ENCODE data around the gene AP1AR.

The AP1AR gene, protein sequence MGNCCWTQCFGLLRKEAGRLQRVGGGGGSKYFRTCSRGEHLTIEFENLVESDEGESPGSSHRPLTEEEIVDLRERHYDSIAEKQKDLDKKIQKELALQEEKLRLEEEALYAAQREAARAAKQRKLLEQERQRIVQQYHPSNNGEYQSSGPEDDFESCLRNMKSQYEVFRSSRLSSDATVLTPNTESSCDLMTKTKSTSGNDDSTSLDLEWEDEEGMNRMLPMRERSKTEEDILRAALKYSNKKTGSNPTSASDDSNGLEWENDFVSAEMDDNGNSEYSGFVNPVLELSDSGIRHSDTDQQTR

GRCh38 chr4:112231779-112232713 is at the start of gene AP1AR:
Gene AP1AR (plus strand): TSS chr4:112231787. CDS start chr4:112232092, 305 bp downstream.
- peak within 1 kb of the TSS; percentile 99 for H3K9ac ChIP-seq (ENCODE audit: low read depth, low read length)
- H3K4me1 ChIP-seq (ENCODE audit: insufficient read depth, low read length) = peaks cover 3% of the 10 kb centered on the region; the same call in 1 of the 2 replicates
- H3K9me3 ChIP-seq (ENCODE audit: control insufficient read depth, insufficient read depth, low read length) = no peaks in the 10 kb centered on the region
- H3K36me3 ChIP-seq (ENCODE audit: insufficient read depth, low read length) = no peaks in the 10 kb centered on the region

GRCh38 chr4:112182604-112183003 is 49.0 kb upstream of the AP1AR start:
- H3K36me3 ChIP-seq (ENCODE audit: insufficient read depth, low read length) = no peaks in the 10 kb centered on the region
- no peaks in the 10 kb centered on the region; the same call in 1 of the 2 replicates for H3K4me1 ChIP-seq (ENCODE audit: insufficient read depth, low read length)
- H3K9me3 ChIP-seq (ENCODE audit: control insufficient read depth, insufficient read depth, low read length) = no peaks in the 10 kb centered on the region
- no peak overlapping the region for H3K9ac ChIP-seq (ENCODE audit: low read depth, low read length)

- Histone ChIP-seq H3K4me1 (ENCODE audit: insufficient read depth, low read length) (no peaks in the 10 kb centered on the region; the same call in 1 of the 2 replicates), H3K9ac (ENCODE audit: low read depth, low read length) (no peak overlapping the region), H3K9me3 (ENCODE audit: control insufficient read depth, insufficient read depth, low read length) (no peaks in the 10 kb centered on the region), H3K36me3 (ENCODE audit: insufficient read depth, low read length) (no peaks in the 10 kb centered on the region)
Observed at GRCh38 chr4:112183252-112183651, 48.3 kb upstream of the AP1AR start.

GRCh38 chr4:112184438-112184837 is 47.1 kb upstream of the AP1AR start:
- Histone ChIP-seq H3K36me3 (ENCODE audit: insufficient read depth, low read length) (no peaks in the 10 kb centered on the region), H3K9me3 (ENCODE audit: control insufficient read depth, insufficient read depth, low read length) (no peaks in the 10 kb centered on the region), H3K4me1 (ENCODE audit: insufficient read depth, low read length) (no peaks in the 10 kb centered on the region; the same call in 1 of the 2 replicates), H3K9ac (ENCODE audit: low read depth, low read length) (no peak overlapping the region)

- Histone ChIP-seq H3K4me1 (ENCODE audit: insufficient read depth, low read length) (no peaks in the 10 kb centered on the region; the same call in 1 of the 2 replicates), H3K9ac (ENCODE audit: low read depth, low read length) (no peak overlapping the region), H3K36me3 (ENCODE audit: insufficient read depth, low read length) (no peaks in the 10 kb centered on the region), H3K9me3 (ENCODE audit: control insufficient read depth, insufficient read depth, low read length) (no peaks in the 10 kb centered on the region)
Observed at GRCh38 chr4:112185334-112185733, 46.3 kb upstream of the AP1AR start.

GRCh38 chr4:112185740-112186670 is 45.6 kb upstream of the AP1AR start:
- no peak overlapping the region for H3K9ac ChIP-seq (ENCODE audit: low read depth, low read length)
- H3K36me3 ChIP-seq (ENCODE audit: insufficient read depth, low read length) = no peaks in the 10 kb centered on the region
- no peaks in the 10 kb centered on the region for H3K9me3 ChIP-seq (ENCODE audit: control insufficient read depth, insufficient read depth, low read length)
- H3K4me1 ChIP-seq (ENCODE audit: insufficient read depth, low read length) = no peaks in the 10 kb centered on the region; the same call in 1 of the 2 replicates

GRCh38 chr4:112189754-112190153 is 41.8 kb upstream of the AP1AR start:
- no peaks in the 10 kb centered on the region for H3K36me3 ChIP-seq (ENCODE audit: insufficient read depth, low read length)
- no peak overlapping the region for H3K9ac ChIP-seq (ENCODE audit: low read depth, low read length)
- no peaks in the 10 kb centered on the region for H3K9me3 ChIP-seq (ENCODE audit: control insufficient read depth, insufficient read depth, low read length)
- H3K4me1 ChIP-seq (ENCODE audit: insufficient read depth, low read length) = no peaks in the 10 kb centered on the region

DNA sequence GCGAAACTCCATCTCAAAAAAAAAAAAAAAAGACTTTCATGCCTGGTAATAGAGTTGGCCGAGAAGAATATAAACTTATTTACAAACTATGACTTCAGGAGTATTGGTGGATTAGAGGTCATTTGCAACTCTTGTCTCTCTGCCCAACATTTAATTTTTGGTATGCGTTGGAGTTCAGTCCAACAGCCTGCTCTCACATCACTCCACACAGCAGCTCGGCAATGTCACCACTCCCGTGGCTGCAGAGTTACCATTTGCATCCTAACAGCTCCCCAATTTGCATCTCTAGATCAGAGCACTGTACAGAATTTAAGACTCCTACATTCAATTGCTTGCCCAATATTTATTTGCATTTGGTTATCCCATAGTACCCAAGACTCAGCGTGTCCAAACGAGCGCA is 40.9 kb upstream of the AP1AR start:
- Histone ChIP-seq H3K4me1 (ENCODE audit: insufficient read depth, low read length) (no peaks in the 10 kb centered on the region), H3K36me3 (ENCODE audit: insufficient read depth, low read length) (no peaks in the 10 kb centered on the region), H3K9me3 (ENCODE audit: control insufficient read depth, insufficient read depth, low read length) (no peaks in the 10 kb centered on the region), H3K9ac (ENCODE audit: low read depth, low read length) (no peak overlapping the region)

DNA sequence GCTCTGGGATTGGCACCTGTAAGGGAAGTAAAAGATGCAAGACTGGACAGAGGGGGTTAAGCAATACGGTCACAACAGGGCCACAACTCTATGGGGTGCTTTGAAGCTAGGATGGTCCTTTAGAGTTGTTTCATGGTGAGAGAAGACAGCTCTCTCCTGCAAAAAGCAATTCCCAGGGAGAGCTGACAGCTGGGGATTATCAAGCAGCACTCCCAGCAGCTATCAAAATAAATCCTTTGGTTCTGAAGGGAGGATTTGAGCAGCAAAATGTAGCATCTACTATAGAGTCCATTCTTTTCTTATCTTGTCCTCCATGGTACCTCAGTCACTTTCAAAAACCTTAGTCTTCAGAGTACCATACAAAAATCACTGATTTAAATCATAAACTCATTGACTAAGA is 35.1 kb upstream of the AP1AR start:
- no peak overlapping the region for H3K9ac ChIP-seq (ENCODE audit: low read depth, low read length)
- no peaks in the 10 kb centered on the region for H3K9me3 ChIP-seq (ENCODE audit: control insufficient read depth, insufficient read depth, low read length)
- no peaks in the 10 kb centered on the region for H3K36me3 ChIP-seq (ENCODE audit: insufficient read depth, low read length)
- H3K4me1 ChIP-seq (ENCODE audit: insufficient read depth, low read length) = no peaks in the 10 kb centered on the region

DNA sequence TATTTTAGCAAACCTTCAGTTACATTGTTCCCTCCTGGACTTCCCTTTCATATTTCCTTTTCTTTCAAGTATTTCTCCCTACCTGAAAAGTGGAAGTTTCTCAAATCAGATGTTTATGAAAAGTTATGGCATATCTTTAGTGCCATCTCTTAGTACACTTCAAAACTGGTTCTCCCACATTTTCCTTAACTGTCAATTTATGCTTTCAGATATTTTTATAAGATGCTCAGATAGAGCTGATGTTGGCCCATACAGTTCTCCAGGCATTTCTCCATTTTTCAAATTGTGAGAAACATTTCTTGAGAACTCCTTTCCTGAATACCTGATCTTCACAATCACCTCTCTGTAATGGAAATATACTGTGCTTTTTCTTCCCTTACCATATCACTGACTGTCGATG is 32.5 kb upstream of the AP1AR start:
- no peaks in the 10 kb centered on the region for H3K36me3 ChIP-seq (ENCODE audit: insufficient read depth, low read length)
- H3K9me3 ChIP-seq (ENCODE audit: control insufficient read depth, insufficient read depth, low read length) = no peaks in the 10 kb centered on the region
- H3K4me1 ChIP-seq (ENCODE audit: insufficient read depth, low read length) = peaks cover 5% of the 10 kb centered on the region; the same call in 1 of the 2 replicates
- no peak overlapping the region for H3K9ac ChIP-seq (ENCODE audit: low read depth, low read length)

DNA sequence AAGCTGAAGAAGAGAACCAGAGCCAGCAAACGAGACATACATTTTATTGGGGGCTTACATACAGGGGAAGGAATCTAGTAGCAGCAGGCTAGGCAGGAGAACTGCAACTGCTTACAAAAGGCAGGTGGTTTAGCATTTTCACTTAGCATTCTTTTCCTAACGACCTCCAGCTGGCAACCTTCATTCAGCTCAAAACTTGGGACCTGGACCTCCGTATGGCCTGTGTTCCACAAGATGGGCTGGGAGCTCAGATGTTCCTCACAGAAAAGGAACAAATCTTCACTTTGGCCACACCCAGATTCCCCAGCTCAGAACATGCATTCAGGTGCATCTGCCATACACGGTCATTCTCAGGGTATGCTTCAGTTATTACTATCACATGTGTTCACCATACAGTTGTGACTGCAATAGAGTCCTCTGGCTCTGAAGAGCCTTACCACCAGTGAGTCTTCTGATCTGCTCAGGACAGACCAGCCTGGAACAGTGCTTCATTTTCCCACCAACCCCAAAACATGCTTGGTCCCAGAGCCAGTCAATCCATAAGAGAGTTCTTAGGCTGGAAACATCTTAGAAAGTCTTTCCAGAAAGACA is 29.6 kb upstream of the AP1AR start:
- Histone ChIP-seq H3K9ac (ENCODE audit: low read depth, low read length) (no peak overlapping the region), H3K9me3 (ENCODE audit: control insufficient read depth, insufficient read depth, low read length) (no peaks in the 10 kb centered on the region), H3K36me3 (ENCODE audit: insufficient read depth, low read length) (no peaks in the 10 kb centered on the region), H3K4me1 (ENCODE audit: insufficient read depth, low read length) (peaks cover 5% of the 10 kb centered on the region; the same call in 1 of the 2 replicates)

GRCh38 chr4:112203593-112203992 is 28.0 kb upstream of the AP1AR start:
- H3K9me3 ChIP-seq (ENCODE audit: control insufficient read depth, insufficient read depth, low read length) = no peaks in the 10 kb centered on the region
- peaks cover 5% of the 10 kb centered on the region; the same call in 1 of the 2 replicates for H3K4me1 ChIP-seq (ENCODE audit: insufficient read depth, low read length)
- H3K36me3 ChIP-seq (ENCODE audit: insufficient read depth, low read length) = no peaks in the 10 kb centered on the region
- H3K9ac ChIP-seq (ENCODE audit: low read depth, low read length) = no peak overlapping the region

- H3K4me1 ChIP-seq (ENCODE audit: insufficient read depth, low read length) = peaks cover 5% of the 10 kb centered on the region; the same call in 1 of the 2 replicates
- no peaks in the 10 kb centered on the region for H3K36me3 ChIP-seq (ENCODE audit: insufficient read depth, low read length)
- H3K9ac ChIP-seq (ENCODE audit: low read depth, low read length) = no peak overlapping the region
Observed at GRCh38 chr4:112206431-112206830, 25.2 kb upstream of the AP1AR start.

More at GRCh38 chr4:112206431-112206830, 25.2 kb upstream of the AP1AR start:
- no peaks in the 10 kb centered on the region for H3K9me3 ChIP-seq (ENCODE audit: control insufficient read depth, insufficient read depth, low read length)
